IMR-90 (cell line): Measurements from ENCODE around the gene BTG3.

Experiments used
- BHLHE40 ChIP-seq: fragments of 150-350 bp; IDR thresholded peaks from 2 replicates; pipeline ENCODE4 v1.6.1; 2016; ENCODE audit warnings: mild to moderate bottlenecking, low read depth, low read length
- CEBPB ChIP-seq: IDR thresholded peaks from 2 replicates; pipeline ENCODE4 v1.6.1; 2012; ENCODE audit warnings: low read depth, low read length, improper control_type of control experiment
- CHD1 ChIP-seq: IDR thresholded peaks from 2 replicates; pipeline ENCODE4 v1.6.1; 2012; ENCODE audit warnings: low read depth, low read length, improper control_type of control experiment
- MAFK ChIP-seq: IDR thresholded peaks from 2 replicates; pipeline ENCODE4 v1.6.1; 2012; ENCODE audit warnings: low read depth, low read length, improper control_type of control experiment
- MXI1 ChIP-seq: IDR thresholded peaks from 2 replicates; pipeline ENCODE4 v1.6.1; 2012; ENCODE audit warnings: low read depth, mild to moderate bottlenecking, low read length, moderate library complexity, borderline replicate concordance
- POLR2A ChIP-seq: IDR thresholded peaks from 2 replicates; pipeline ENCODE4 v1.6.1; 2012; ENCODE audit warnings: mild to moderate bottlenecking, low read depth, low read length
- RAD21 ChIP-seq: IDR thresholded peaks from 2 replicates; pipeline ENCODE4 v1.6.1; 2012; ENCODE audit warnings: low read length, improper control_type of control experiment
- RFX5 ChIP-seq: IDR thresholded peaks from 2 replicates; pipeline ENCODE4 v1.8.0; 2012; ENCODE audit warnings: low read depth, mild to moderate bottlenecking, low read length, moderate library complexity
- SMC3 ChIP-seq: fragments of 150-350 bp; IDR thresholded peaks from 2 replicates; pipeline ENCODE4 v1.6.1; 2016; ENCODE audit warnings: low read depth, mild to moderate bottlenecking, antibody characterized with exemption, low read length, moderate library complexity
- TF ChIP-seq, protein P1 (sequence below): fragments of 150-350 bp; IDR thresholded peaks from 2 replicates; pipeline ENCODE4 v1.6.1; 2017; ENCODE audit warnings: mild to moderate bottlenecking, antibody characterized with exemption, low read length, low read depth
- TF ChIP-seq, protein P2 (sequence below): conservative IDR thresholded peaks from 2 replicates; pipeline ENCODE4 v1.5.1; 2012; ENCODE audit warnings: mild to moderate bottlenecking, low read depth, low read length, improper control_type of control experiment
- TF ChIP-seq, protein P3 (sequence below): fragments of 150-350 bp; IDR thresholded peaks from 2 replicates; pipeline ENCODE4 v1.6.1; 2016; ENCODE audit warnings: low read depth, mild to moderate bottlenecking, low read length, moderate library complexity, borderline replicate concordance

DNA sequence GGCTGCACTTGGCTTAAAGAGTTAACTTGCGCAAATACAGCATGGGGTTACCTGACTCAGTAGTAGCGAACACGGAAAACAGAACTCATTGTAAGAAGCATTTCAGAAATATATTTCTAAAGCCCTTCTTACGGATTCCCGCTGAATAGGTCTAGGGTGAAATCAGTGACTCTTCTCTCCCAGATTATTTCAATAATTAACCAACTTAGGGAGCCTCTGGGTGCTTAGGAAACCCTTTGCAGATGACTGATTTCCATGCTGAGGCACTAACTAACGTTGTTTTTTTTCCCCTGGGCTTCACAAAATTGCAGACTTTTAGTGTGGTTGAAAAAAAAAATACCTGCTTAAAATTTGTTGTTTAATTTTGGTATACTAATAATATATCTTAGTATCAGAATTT is 40.3 kb downstream of the BTG3 start:
- TF ChIP-seq CHD1 (no peak), RAD21 (no peak), CEBPB (no peak), MAFK (no peak), POLR2A (no peak), BHLHE40 (no peak), SMC3 (no peak), MXI1 (no peak), RFX5 (no peak)
- TF ChIP-seq, protein P1, sequence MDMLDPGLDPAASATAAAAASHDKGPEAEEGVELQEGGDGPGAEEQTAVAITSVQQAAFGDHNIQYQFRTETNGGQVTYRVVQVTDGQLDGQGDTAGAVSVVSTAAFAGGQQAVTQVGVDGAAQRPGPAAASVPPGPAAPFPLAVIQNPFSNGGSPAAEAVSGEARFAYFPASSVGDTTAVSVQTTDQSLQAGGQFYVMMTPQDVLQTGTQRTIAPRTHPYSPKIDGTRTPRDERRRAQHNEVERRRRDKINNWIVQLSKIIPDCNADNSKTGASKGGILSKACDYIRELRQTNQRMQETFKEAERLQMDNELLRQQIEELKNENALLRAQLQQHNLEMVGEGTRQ: no peak
- TF ChIP-seq, protein P2, sequence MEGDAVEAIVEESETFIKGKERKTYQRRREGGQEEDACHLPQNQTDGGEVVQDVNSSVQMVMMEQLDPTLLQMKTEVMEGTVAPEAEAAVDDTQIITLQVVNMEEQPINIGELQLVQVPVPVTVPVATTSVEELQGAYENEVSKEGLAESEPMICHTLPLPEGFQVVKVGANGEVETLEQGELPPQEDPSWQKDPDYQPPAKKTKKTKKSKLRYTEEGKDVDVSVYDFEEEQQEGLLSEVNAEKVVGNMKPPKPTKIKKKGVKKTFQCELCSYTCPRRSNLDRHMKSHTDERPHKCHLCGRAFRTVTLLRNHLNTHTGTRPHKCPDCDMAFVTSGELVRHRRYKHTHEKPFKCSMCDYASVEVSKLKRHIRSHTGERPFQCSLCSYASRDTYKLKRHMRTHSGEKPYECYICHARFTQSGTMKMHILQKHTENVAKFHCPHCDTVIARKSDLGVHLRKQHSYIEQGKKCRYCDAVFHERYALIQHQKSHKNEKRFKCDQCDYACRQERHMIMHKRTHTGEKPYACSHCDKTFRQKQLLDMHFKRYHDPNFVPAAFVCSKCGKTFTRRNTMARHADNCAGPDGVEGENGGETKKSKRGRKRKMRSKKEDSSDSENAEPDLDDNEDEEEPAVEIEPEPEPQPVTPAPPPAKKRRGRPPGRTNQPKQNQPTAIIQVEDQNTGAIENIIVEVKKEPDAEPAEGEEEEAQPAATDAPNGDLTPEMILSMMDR: no peak
- TF ChIP-seq, protein P3, sequence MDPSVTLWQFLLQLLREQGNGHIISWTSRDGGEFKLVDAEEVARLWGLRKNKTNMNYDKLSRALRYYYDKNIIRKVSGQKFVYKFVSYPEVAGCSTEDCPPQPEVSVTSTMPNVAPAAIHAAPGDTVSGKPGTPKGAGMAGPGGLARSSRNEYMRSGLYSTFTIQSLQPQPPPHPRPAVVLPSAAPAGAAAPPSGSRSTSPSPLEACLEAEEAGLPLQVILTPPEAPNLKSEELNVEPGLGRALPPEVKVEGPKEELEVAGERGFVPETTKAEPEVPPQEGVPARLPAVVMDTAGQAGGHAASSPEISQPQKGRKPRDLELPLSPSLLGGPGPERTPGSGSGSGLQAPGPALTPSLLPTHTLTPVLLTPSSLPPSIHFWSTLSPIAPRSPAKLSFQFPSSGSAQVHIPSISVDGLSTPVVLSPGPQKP: no peak
